HepG2 (cell line): ENCODE data around the gene MLX.

Source experiments
- ZBTB26 ChIP-seq: IDR thresholded peaks from 2 replicates; pipeline ENCODE4 v1.6.1; 2016; ENCODE audit warnings: missing compliant biosample characterization, missing genetic modification reagents, borderline replicate concordance
- ZNF20 ChIP-seq: sonication (generic); formaldehyde crosslinking; IDR thresholded peaks from 2 replicates; pipeline ENCODE4 v1.4.0; 2020; ENCODE audit warnings: mild to moderate bottlenecking, moderate library complexity, missing genetic modification reagents

- TF ChIP-seq ZBTB26 (CRISPR knock-in tag): no peak
- TF ChIP-seq ZNF20 (CRISPR knock-in tag): no peak
Measured at GRCh38 chr17:42590886-42591285, 24.0 kb downstream of the MLX start.
